CD4-positive, alpha-beta T cell treated with Interleukin-4 for 4 hours (primary cell): Measurements from ENCODE around the gene FAF2.
"Not testable (repeated sequence)": the region's sequence is repeated elsewhere in the genome, so short reads cannot be mapped to it uniquely, and the experiment has no call there.

Source experiments
- DNase-seq: peaks from one replicate; pipeline ENCODE4 v3.0.0-alpha.2; 2020

Gene FAF2

DNA sequence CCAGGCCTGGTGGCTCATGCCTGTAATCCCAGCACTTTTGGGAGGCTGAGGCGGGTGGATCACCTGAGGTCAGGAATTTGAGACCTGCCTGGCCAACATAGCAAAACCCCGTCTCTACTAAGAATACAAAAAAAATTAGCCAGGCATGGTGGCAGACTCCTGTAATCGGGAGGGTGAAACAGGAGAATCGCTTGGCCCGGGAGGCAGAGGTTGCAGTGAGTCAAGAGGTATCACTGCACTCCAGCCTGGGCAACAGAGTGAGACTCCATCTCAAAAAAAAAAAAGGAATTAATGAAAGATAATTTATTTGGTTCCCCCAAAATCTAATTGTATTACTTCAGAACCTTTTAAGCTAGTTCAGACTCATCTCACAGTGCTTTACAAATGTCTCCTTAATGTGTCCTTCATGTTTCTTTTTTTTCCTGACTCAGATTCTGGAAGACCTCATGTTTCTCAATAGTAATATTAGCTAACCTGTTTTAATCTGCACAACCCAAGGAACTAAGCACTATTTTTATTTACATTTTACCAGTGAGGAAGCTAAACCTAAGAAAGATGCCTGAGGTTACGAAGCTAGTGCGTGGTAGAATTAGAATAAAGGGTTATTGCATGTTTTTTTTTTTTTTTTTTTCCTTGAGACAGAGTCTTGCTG is 15.1 kb downstream of the FAF2 start:
- DNase-seq, result no peak

DNA sequence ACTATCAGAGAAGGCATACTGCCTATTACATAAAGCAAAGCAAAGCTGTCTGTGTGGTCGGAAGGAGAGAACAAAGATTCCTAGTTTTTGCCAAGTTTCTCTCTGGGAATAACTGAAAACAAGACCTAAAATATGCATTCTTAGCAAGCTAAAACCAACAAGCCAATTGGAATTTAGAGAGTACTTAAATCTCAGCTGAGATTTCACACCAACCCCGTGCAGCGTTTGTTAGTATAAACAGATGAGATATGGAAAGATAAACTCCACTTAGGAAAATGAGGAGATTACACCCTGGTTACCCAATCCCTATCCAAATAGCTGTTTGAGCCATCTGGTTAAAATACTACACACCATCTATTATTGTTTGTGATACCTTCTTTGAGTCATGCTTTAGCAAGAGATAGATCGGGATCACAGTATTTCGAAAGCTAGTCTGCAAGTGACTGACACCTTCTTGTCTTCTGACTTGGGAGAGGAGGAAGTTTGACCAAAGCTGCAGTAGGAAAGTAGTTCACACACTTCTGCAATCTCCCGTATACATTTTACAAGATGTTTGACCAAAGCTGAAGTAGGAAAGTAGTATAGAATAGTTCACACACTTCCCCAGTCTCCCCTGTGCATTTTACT is 18.2 kb downstream of the FAF2 start:
- no peak for DNase-seq

DNA sequence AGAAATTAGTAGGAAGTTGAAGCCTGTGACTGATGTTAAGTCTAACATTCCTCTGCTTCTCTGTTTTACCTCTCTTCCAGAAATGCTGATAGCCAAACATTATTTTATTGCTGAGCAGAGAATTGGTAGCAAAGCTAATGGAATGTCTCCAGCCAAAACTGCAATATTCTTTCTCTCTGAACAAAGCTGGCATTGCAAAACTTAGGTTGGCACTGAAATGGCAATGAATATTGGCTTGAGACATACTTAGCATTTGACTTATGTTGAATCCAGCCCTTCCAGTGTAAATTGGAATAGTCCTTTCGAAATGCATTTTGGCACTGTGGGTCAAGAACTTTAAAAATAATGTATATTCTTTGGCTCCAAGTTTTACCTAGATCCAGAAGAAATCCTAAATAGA is 21.1 kb downstream of the FAF2 start:
- DNase-seq, result no peak

DNA sequence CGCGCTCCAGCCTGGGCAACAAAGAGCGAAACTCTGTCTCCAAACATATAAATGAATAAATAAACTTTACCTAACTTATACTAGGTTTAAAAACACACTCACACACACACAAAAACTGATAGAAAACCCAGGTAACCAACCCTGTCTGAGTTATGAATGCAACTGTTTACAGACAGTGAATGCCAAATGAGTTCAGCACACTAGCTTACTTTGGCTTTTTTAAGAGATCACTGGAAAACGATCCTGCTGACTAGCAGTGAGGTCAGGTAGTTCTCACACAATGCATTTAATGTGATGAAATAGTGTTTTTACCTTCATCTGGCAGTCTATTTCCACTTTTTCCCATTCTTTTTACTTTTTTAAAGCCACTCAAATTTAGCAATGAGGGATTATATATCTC is 22.4 kb downstream of the FAF2 start:
- no peak for DNase-seq

DNA sequence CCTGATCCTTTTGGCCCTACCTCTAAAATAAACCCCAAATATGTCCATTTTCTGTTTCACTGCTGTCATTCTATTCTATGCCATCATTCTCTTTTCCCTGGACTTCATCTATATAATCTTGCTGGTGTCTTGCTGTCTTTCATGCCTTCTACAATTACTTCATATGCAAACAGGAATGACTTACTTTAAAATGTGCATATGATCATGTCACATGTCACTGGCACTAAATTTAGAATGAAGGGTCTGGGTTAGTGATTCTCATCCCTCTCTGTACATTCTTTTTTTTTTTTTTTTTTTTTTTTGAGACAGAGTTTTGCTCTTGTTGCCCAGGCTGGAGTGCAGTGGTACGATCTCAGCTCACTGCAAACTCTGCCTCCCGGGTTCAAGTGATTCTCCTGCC is 22.9 kb downstream of the FAF2 start:
- DNase-seq, result no peak

DNA sequence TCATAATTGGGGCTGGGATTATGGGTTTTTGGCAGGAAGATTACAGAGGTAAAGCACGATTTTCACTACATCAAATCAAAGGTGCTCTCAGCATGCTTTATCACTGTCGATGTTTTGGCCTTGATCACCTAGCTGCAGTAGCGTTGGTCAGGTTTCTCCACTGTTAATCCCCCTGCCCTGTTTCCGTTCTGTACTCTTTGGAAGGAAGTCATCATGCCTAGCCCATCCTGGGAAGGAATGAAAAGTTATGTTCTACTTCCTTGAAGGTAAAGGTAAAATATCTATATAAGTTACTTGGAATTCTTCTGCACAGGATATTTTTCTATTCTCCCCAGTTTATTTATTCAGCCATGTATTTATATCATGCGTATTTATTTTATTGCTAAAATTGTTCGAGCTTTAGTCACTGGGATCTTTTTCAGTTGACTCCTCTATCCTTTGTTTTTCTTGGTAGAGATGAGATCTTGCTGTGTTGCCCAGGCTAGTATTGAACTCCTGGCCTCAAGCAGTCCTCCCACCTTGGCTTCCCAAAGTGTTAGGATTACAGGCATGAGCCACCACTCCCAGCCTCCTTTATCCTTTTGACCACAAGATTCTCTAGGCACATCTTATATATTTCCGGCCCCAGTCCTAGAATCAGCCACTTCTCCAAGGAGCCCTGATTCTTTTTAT is 25.3 kb downstream of the FAF2 start:
- no peak for DNase-seq

DNA sequence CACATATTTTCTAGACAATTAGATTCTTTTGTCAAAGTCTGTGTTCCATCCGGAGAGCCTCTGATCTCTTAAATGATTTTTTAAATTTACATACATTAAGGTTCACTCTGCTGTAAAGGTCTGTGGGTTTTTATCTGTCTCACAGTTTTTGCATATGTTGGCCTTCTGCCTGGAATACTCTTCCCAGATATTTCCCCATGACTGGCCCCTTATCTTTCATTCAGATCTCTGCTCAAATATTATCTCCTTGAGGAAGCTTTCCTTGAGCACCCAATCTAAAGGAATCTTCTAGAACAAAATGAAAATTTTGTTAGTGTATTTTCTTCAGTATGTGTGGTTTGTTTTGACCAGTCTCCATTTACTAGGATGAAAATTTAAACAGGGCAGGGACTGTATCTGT is 26.3 kb downstream of the FAF2 start:
- DNase-seq, result no peak

DNA sequence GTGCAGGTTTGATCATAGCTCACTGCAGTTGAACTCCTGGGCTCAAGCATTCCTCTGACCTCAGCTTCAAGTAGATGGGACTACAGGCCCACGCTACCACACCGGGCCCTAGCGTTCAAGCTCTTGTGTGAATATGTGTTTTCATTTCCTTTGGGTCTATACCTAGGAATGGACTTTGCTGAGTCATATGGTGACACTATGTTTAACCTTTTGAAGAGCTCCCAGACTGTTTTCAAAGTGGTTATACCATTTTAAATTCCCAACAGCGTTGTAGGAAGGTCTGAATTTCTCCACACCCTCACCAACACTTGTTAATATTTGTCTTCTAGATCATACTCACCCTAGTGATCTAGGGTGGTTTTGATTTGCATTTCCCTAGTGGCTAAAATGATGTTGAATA is 33.5 kb downstream of the FAF2 start:
- DNase-seq, result no peak

DNA sequence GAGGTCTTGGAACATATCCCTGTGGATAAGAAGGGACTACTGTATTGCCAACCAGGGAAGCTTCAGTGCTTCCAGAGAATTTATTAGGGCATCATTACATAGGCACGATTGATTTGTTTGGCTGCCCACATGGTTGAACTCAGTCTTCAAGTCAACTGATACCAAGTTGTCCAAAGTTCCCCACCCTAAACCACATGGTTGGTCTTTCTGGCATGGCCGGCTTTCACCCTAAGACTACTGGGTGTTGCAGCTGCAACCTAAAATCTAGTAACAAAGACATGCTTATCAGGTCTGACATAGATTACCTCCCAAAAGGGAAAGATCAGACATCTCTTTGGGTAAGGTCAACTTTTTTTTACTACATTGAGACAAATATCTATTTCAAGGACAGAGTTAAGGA is 37.0 kb downstream of the FAF2 start:
- no peak for DNase-seq

DNA sequence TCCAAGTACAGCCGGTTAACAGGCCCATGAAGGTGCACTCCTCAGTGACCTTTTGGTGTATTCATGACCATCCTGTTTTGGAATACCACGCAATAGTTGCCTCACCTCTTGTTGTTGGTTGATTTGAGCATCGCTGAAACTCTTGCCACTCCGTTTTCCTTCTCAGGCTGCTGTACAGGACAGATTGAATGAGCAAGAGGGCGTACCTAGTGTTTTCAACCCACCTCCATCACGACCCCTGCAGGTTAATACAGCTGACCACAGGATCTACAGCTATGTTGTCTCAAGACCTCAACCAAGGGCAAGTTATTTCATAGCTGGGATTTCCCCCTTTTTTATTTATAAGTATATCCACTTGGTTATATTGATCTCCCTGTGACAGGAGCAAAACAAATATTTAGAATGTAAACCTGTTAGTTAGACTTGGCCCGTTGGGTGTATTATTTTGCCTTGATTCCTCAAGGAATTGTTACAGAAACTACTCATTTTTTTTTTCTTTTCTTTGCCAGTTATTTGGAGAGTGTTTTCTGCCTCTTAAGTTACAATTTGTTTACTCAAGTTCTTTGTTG is 38.1 kb downstream of the FAF2 start:
- DNase-seq, result no peak

DNA sequence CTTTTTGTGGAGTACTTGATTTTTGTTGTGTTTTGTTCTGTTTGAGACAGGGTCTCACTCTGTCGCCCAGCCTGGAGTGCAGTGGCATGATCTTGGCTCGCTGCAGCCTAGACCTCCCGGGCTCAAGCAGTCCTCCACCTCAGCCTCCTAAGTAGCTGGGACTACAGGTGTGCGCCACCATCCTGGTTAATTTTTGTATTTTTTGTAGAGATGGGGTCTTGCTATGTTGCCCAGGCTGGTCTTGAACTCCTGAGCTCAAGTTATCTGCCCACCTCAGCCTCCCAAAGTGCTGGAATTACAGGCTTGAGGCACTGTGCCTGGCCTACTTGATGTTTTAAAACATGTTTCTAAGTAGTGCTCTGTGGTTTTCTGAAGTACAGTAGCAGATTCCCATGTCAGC is 39.0 kb downstream of the FAF2 start:
- not testable (repeated sequence) for DNase-seq

DNA sequence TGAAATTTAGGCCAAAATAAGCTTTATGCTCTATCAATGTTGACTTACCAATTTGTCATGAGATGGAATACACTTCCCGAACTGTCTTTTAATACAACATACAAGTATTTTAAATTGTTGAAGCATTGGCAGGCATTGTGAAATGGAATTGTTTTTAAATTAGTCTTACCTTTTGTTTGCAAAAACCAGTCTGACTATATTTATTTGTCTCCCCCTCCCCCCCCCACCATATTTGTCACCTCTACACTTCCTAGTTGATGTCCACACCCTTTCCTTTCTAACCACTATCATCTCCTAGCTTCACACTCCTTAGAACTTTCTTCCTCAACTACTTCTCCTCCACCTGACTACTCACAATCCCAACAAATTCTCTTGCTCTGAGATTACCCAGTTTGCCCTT is 40.9 kb downstream of the FAF2 start:
- peak; percentile 5 for DNase-seq

DNA sequence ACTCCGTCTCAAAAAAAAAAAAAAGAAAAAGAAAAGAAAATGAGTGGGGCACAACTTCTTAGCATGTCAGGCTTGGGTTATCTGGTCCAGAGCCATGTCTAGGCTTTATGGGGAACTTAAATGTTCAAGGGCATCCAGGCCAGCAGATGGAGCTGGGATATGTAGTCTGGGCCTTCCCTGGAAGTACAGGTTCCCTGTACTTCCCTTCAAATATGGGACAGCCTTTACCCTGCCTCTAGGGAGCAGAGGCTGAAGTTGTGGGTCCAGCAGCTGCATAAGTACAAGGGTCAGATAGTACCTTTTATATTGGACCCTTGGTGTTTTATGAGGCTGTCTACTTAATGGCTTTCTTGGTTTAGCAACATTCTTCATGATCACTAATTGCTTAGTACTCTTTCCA is 42.1 kb downstream of the FAF2 start:
- no peak for DNase-seq

DNA sequence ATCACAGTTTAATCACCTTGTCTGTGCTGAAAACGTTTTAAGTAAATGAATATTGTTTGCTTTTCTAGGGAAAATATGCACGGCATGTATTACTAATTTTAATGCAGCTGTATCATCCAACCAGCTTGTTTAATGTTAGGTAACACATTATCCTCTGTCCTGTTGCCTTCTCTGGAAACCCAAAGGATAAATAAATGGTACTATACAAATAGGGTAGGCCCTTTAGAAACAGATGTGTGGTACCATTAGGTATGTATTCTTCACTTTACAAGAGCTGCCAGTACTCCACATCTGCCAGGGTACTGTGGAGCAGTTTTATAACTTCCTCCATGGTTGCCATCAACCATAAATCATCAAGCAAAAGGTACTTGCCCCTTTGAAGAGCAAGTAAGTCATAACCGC is 42.9 kb downstream of the FAF2 start:
- DNase-seq, result no peak

DNA sequence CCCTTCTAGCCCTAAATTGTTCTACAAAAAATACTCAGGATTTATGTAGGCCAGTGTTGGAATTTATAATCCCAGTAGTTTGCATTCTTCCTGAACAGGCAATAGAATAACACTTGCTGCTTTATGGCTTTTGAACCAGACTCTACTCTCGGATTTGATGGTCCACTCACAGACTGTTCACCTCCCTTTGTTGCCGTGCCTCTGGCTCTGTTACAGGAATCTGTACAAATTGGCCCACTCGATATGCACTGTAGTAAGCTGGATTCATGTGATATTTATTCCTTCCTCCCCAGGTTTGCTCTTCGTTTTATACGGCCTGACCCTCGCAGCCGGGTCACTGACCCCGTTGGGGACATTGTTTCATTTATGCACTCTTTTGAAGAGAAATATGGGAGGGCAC is 43.7 kb downstream of the FAF2 start:
- DNase-seq, result no peak

DNA sequence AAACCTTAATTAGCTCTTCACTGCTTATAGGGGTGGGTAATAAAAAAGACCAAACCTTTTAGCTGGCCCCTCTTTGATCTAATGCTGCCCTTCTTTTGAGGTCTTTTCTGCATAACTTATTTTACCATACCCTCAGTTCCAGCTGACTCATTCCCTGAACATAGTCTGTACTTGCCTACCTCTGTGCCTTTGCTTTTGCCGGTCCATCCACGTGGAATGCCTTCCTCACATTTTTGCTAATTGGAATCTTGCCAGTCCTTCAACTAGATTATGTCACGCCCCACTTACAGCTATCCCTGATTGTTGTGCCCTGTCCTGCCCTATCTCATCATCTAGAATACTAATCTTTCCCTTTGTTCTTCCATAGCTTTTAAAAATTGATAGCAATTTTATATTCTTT is 44.2 kb downstream of the FAF2 start:
- no peak for DNase-seq

DNA sequence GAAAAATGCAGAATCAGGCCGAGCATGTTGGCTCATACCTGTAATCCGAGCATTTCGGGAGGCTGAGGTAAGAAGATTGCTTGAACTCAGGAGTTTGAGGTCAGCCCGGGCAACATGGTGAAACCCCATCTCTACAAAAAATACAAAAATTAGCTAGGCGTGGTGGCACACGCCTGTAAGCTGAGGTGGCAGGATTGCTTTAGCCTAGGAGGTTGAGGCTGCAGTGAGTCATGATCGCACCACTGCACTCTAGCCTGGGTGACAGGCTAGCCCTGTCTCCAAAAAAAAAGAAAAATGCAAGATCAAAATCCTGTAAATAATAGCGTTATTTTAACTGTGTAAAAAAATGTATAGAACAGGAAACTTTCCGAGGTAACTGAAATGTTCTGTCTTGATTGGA is 49.7 kb downstream of the FAF2 start:
- DNase-seq, result no peak

DNA sequence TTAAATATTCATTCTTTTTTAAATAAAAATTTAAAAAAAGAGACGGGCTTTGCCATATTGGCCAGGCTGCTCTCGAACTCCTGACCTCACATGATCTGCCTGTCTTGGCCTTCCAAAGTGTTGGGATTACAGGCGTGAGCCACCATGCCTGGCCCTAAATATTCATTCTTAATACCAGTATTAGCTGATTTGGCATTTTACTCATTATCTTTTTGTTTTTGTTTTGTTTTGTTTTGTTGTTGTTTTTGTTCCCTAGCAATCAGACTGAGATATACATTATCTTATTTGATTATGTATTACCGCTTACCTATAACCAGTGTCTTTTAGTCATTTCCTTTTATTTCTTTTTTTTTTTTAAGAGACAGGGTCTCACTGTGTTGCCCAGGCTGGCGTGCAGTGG is 51.1 kb downstream of the FAF2 start:
- no peak for DNase-seq

DNA sequence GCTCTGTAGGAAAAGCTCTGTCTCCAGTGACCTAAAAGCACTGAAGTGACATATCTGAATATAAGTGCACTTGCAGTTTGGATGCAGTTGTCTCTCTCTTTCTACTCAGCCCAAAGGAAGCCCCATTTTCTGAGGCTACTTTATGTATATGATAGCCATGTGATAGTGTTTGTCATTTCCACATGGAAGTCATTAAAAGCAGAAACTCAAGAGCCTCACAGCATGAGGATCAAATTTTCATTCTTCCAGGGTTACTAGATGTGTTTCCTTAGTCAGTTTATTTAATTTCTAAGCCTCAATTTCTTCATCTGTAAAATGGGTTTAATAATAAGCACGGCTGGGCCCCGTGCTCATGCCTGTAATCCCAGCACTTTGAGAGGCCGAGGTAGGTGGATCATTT is 52.3 kb downstream of the FAF2 start:
- no peak for DNase-seq

DNA sequence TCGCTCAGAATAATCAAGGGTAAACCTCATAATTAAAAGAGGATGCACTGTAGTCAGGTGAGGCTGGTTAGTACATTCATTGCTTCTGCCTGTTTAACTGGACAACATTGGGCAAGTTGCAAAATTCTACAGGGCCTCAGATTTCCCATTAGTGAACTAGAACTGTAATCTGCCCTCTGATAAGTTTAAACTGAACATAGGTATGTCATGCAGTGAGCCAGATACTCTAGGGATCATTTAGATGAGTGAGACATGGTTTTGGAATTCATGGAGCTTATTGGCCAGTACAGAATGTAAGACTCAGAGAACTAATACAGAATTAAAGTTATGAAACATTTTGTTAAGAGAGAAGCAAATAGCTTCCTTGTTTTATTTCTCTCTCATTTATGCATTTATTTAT is 53.1 kb downstream of the FAF2 start:
- no peak for DNase-seq

DNA sequence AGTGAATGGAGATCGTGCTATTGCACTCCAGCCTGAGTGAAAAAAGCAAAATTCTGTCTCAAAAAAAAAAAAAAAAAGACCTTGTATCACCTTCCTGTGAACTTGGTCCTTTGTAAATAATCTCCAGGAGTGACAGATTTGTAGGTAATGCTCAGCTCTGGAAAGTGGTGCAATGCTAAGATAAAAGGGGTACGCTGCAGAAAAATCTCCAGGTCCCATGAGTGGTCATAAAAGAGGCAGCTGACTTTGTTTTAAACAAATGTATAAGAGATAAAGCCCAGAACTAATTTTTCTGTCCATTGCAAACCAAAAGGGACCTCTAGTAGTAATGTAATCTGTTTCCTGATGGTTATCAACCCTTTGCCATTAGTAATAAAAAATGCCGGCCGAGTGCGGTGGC is 55.3 kb downstream of the FAF2 start:
- no peak for DNase-seq

DNA sequence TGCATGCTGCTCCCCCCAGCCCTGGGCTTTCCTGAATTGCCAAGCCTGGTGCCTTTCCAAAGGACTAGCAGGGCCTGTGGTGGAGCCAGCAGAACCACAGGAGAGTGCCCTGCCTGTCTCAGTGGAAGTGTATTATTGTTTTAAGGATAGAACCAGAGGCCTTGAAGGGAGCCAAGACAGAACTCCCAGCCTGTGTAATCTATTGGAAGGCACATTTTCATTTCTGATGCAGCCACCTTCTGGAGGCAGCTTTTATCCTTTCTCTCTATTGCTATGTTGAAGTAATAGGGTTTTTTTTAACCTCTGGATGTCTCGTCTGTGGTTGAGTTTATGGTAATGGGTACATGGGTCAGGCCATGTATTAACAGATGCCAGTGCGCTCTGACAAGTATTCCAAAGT is 59.7 kb downstream of the FAF2 start:
- DNase-seq, result no peak

DNA sequence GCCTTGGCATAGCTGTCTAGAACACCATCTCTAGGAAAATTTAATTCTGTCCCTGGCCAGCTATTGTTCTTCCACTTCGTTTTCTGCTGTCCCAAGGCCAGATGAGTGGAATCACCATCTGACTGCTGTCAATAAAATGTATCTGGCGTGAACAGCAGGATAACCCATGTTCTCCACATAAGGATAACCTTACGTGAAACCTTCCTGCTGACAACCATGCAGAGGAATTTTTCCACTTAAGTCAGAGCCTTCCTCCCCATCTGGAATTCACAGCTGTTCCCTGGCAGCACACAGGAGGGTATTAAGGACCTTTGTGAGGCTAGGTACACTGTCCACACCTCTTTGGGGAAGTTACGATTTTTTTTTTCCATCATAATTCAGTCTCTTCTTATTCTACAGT is 60.4 kb downstream of the FAF2 start:
- DNase-seq, result no peak

DNA sequence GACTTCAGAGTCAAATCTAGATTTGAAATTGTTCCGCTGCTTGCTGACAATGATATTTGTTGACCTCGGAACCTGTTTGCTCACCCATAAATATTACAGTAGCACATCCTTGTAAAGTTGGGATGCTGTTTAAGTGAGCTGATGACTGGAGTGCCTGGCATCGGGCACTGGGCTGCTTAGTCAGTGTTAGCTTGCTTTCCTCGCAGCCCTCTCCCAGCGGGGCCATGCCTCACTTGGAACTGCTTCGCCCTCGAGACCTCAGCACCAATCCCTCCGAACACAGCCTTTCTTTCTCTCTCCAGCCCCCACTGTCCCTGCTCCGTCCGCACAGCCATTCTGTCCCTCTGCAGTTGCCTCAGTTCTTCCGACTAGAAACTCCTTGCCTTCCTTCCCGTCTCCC is 65.6 kb downstream of the FAF2 start:
- no peak for DNase-seq
